NCI-H2107 treated with DMSO at 0.1 percent for 48 hours (cell line): ENCODE results near the gene SLC5A3.

ENCODE experiments used
- DNase-seq: peaks from one replicate; lab custom pipeline; 2025; ENCODE audit not compliant: unreplicated experiment; lab: John Stamatoyannopoulos, UW

SLC5A3 gene

DNA sequence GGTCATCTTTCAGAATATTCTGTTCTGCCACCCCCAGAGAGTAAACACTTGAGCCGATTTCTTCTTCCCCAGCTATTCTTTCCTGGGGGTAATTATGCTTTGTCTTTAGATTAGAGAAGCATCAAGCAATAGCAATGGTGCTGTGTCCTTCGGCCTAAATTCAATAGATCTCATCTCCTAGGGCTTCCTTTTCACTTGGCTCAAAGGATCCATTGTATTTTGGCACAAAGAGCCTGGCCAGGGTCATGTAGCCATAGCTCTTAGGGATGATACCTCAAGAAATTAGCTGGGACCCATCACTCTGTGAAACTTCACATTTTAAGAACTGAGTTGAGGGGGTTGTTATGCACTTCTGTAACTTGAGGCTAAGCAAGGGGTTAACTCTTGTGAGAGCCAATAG lies 27.0 kb downstream of the SLC5A3 start:
- no peak for DNase-seq

DNA sequence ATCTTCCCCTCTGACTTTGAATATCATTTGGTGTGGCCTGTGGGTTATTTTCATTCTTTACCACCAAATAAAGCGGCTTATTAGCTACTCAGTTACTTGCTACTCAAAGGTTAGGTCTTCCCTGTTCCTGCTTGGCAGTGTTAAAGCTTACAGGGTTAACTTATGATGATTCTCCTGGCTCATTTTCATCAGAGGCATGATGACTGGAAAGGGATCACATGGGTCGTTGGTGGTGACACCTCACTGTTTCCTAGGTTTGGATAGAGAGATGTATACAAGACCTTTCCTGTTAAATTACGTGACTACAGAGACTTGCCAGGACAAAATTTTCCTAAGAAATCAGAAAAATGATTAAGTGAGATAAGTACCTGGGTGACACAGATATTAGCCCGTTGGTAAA lies 27.4 kb downstream of the SLC5A3 start:
- no peak for DNase-seq

DNA sequence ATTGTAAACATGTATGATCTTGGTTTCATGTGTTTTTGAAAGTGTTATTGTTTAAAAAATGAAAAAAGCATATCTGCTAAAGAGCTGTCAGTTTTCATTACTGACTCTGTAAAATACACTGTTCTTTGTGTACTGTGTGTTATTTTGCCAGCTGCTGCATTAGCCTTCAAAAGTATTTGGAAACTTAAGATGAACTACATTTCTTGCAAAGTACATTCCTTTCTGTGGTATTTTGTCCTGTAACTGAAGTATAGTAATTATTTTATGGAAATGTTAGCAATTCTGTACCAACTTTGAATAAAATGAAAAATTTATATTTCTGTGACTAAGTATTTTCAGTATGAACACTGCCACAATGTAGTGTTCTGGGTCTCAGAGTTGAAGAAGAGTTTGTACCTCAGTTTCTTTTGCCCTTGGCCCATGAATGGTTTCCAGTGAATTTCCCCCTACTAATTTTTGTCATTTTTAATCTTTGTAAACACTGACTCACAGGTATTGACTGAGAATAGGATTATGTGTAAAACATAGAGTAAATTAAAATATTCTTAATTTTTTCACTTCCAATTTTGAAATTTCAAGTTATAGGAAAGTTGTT lies 32.7 kb downstream of the SLC5A3 start:
- no peak for DNase-seq

DNA sequence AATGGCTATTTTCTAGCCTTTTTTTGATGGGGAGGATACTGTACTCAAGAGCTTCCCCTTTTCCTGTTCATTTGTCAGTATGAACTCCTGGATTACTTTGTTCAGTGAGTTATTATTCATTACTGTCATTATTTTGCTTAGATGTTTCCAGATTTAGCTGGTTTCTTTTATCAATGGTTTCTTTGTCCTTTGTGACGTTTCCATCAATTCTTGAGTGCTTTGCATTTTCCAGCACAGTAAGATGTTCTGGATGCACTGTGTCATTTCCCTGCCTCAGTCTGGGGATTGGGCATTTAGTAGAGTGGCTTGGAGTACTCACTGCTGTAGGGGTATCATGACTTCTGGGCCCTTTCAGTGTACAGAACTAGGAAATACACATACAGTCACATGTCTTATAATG lies 34.2 kb downstream of the SLC5A3 start:
- DNase-seq = no peak

DNA sequence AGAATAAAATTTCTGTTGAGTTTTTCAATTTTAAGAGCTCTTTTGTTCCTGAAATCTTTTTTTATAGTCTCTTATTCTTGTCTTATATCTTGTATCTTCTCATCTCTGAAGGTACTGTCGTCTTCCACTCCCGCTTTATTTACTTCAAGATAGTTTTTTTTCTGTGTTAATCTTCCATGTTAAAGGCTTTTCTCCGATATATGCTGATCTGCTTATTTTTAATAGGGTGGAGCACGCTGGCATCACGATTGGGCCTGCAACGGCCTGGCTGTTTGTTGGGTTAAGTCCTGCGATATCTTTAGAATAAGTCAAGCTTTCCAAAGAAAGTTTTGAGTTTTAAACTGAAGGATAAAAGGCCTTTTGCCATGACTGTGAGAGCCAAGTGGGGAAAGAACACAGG lies 35.7 kb downstream of the SLC5A3 start:
- DNase-seq = no peak

DNA sequence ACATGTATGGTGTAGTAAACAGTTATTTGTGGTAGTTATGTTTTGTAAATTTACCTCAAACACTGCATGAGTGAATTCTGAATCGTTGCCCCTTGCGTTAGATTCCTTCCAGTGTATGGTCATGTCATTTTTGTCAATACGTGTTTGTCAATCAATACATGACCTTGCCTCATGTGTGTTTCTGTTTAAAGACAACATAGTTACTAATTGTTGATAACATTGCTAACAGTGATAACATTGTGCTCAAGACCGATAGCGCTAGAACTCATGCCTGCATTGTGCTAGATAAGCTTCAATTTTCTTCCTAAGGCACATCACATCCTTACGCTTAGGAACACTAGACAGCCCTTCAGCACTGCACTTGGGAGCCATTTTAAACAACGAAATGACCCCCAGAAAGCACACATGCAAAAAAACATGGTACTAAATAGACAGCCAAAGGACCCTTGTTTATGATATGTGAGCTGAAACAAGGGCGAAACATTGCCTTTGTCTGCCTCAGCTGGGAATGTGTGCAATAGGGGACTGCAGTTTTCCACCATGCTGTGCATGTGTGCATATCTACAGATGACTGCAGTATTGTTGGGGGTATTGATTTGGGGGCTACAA lies 37.3 kb downstream of the SLC5A3 start:
- DNase-seq = no peak

DNA sequence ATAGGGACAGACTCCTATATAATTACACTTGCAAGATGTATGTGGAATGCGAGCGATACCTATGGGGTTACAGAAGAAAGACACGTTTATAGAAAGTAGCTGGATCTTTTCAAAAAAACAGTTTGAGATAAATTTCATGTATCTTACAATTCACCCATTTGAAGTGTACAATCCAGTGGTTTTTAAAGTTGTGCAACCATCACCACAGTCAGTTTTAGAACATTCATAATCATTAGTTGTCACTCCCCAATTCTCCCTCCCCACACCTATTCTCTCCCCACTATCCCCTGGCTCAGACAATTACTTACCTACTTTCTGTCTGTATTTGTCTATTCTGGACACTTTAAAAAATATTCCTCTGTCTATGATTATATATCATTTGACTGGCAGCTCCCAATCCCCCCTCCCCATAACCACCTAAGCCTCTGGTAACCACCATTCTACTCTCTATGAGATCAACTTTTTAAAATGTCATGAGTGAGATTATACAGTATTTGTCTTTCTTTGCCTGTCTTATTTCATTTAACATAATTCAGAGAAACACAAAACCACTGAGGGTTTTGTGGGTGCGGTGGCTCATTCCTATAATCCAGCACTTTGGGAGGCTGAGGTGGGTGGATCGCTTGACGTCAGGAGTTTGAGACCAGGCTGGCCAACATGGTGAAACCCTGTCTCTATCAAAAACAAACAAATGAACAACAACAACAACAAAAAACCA lies 39.1 kb downstream of the SLC5A3 start:
- no peak for DNase-seq

DNA sequence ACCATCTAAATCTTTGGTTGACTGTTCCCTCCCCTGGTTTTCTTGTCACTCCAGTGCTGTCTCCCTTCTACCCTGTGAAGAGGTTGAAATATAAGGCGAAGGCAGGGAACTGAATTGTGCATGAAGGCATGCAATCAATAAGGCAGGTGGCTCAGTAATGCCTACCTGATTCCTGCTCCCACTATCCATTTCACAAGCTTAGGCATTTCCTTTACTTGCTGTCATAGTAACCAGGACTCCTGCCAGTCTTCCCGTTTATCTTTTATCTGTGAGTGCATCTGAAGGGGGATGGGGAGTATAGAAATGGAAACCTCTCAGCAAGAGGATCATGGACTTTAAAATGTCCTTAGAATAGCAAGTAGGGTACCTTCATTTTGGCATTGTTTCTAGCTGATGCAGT lies 40.5 kb downstream of the SLC5A3 start:
- peak; percentile 25 for DNase-seq

DNA sequence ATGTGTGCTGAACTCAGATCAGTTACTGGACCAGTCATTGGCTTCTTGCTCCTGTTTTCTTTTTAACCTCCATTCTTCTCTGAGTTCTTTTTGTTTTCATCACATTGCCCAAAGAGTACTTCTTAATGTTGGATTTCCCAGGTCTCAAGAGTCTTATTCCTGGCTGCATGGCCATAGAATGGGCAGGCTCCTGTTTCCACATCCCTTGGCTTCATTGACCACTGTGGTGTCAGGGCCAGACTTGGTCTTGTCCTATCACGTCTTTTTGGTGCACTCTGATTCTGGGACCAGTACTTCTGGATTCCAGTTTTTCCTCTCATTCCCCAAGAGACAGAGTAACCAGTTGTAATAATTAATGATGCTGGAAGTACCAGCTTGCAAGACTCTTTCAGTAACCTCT lies 41.8 kb downstream of the SLC5A3 start:
- DNase-seq = no peak

DNA sequence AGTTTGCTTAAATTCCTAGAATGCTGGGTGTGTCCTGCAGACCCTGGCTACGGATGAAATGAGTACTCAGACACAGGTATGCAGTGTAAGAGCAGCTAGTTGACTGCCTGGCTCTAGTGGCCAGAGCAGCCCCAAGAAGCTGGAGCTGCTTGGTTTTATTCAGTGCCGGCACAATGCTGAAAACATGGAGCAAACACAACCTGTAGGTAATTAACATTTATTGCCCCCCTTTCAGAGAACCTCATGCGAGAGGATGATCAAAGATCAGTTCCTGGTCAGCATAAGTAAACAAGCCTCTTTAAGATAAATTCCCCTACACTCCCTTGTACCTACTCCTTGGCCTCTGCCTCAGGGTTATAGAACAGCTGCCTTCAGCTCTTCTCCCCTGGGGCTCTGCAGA lies 43.2 kb downstream of the SLC5A3 start:
- no peak for DNase-seq

DNA sequence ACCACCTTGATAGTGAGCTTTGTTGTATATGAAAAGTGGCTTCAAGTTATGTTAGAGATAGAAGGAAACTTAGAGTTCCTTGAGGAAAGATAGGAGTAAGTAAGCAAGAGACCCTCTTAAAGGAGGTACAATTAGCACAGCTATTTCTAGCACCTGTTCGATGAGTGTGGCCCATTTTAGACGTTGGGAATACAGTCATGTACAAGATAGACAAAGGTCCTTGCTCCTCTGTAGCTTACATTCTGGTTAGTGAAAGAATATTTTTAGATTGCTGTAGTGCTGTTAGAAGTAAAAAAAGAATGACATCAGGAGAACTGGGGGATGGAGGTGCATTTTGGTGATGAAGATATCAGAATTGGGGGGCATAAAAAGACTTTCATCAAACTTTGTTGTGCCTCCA lies 47.5 kb downstream of the SLC5A3 start:
- no peak for DNase-seq

DNA sequence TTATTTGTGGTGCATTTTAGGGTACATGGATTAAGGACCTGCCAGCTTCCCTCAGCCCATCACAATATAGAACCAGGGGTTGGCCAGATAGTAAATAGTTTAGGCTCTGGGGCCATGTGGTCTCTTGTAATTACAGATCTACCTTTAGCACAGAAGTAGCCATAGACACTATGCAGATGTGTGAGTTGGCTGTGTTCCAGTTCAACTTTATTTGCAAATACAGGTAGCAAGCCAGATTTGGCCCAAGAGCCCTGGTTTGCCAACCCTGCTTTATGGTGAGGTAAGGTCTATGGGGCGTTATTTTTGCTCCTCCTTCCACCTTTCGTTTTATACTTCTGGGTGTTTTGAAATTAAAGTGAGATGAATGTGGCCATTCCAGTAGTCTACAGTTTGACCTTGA lies 48.7 kb downstream of the SLC5A3 start:
- no peak for DNase-seq
